GM19351 (cell line): ENCODE results near the gene PRDM16.

Source experiments
- ATAC-seq: cut with Tn5 transposase; IDR thresholded peaks from one replicate; pipeline ENCODE4 v1.9.1; 2021; ENCODE audit warnings: mild to moderate bottlenecking, moderate library complexity; ENCODE audit not compliant: unreplicated experiment

PRDM16 gene

DNA sequence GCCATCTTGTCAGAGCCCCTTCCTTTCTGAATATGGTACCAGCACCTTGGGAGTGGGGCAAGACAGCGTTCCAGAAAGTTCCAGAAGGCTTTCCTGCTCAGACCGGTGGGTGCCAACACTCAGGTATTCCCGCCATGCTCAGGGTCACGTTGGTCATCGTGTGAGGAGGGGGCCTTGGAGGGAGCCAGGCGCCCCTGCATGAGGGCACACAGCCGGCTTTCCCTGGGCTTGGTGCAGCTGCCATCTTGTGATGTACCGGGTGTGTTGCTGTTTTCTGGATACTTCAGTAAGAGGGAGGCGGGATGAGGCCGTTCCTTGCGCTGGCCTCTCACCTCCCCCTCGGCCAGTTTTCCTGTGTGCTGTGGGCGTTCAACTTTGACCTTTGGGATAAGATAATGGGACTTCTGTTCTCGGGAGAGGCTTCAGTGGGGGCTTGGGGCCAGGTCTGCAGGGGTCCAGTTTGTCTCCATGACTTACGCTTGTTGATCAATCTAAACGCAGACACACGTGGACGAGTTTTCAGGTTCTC, 69.7 kb downstream of the PRDM16 start:
- ATAC-seq: no peak

DNA sequence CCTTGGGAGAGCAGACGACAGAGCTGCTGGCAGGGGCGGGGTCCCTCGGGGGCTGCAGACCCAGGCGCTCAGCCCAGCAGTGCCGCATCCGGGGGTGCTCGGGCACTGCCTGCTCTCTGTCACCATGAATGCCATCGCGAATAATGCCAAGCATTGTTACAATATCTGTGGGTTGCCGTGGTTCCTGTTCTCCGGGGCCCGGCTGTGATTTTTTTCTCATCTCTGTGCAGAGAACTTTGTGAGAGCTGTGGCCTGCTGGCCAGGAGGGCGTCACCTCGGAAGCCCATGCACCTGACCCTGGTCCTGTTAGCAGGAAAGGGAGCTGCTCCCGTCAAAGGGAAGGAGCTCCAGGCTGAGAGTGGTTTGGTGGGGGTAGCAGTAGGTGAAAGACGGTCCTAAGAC, 70.4 kb downstream of the PRDM16 start:
- no peak for ATAC-seq

DNA sequence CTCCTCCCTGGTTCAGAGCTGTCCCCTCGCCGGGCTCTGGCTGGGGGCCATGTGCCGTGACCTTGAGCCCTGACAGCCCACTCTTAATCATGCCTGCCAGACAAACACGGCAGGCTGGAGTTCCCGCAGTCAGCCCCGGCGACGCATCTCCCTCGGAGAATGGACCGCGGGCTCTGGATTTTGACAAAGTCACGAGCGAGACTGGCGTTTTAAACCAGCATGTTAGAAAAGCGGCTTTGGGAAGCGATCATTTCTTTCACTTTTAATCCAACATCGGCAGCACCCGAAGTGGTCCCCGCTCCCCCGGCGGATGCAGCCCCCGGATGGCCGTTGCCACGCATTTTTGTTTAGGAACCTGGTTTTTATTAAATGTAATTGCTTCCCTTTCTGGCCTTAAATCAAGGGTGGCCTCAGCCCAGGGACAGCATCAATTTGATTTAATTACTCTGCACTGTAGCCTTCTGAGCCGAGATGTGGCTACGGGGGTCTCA, 70.9 kb downstream of the PRDM16 start:
- no peak for ATAC-seq

DNA sequence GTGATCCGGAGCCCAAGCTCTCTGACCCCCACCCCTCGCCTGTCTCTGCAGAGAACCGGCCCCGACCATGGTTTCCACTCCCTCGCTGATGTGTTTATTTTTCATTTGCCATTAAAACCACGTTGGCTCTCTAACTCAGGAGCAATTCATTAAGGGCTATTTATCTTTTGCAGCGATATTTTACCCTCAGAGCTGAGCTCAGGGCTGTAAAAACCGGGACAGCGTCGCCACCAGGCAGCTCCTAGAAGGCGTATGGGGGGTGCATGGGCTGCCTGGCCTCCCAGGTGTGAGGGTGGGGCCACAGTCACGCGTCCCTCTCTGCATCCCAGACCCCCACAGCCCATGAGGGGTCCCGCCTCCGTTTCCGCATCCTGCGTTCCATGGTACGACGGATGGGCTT, 71.4 kb downstream of the PRDM16 start:
- ATAC-seq: no peak

DNA sequence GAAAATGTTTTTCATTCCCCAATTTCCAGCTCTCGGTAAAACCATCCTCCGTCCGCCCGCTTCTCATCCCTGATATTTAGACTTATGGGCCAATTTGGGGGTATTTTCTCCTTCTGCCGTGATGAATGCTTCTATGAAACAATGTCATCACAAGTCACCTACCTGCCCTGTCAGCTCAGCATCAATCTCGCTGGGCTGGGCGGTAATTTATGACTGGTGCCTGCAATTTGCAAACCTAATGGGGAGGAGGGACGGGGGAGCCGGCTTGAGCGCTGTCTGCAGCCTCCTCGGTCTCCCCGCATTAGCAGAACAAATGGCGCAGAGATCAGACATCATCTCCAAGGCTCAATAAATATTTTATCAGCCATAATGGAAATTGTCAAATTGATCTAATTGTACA, 72.1 kb downstream of the PRDM16 start:
- no peak for ATAC-seq

DNA sequence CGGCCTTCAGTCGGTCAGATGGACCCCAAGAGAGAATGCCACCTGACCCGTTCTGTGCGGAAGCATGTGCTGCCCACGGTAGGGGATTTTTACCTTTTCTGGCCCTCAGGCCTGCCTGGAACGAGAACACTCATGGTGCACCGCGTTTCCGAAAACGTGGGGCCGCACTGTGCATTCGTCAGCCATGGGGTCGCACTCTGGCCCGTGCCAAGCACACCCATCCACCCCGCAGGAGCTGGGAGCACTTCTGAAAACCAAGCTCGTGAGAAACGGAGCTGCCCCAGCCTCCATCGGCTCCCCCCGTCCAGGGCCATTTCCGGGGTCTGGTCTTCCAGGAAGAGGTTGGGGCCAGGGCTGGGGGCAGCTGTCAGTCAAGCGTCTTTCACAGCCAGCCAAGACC, 72.8 kb downstream of the PRDM16 start:
- no peak for ATAC-seq

DNA sequence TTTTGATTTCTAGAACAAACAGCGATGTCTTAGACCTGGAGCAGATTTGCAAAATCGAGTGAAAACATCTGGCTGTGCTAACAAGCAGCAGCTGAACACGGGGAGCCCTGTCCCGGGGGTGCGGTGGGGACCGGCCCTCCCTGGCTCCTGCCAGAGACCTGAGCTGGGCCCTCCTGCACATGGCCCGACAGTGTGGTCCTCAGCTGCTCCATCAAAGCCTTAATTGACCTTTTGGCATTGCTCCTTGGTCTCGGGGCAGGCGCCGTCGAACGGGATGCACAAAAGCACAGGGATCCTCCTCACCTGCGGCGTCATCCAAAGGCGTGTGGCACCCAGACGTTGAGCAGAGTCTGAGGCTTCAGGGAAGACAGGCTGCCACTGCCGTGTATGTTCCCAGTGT, 73.2 kb downstream of the PRDM16 start:
- ATAC-seq: no peak

DNA sequence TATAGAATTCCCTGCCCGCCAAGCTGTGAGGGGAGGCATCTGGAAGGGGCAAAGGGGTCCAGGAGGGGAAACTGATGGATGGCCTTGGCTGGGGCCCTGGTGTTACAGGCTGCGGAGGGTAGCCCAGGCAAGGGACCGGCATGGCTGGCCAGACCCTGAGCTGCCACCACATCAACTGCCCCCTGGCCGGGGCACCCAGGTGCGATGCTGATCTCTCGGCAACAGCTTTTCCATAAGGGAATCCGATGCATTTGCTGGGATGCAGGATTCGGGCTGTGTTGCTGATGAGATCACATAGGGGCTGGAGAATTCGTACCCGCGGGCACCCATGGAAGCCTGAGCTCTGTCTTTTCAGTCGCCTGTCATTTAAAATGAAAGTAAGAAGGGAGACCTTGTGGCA, 73.7 kb downstream of the PRDM16 start:
- no peak for ATAC-seq

DNA sequence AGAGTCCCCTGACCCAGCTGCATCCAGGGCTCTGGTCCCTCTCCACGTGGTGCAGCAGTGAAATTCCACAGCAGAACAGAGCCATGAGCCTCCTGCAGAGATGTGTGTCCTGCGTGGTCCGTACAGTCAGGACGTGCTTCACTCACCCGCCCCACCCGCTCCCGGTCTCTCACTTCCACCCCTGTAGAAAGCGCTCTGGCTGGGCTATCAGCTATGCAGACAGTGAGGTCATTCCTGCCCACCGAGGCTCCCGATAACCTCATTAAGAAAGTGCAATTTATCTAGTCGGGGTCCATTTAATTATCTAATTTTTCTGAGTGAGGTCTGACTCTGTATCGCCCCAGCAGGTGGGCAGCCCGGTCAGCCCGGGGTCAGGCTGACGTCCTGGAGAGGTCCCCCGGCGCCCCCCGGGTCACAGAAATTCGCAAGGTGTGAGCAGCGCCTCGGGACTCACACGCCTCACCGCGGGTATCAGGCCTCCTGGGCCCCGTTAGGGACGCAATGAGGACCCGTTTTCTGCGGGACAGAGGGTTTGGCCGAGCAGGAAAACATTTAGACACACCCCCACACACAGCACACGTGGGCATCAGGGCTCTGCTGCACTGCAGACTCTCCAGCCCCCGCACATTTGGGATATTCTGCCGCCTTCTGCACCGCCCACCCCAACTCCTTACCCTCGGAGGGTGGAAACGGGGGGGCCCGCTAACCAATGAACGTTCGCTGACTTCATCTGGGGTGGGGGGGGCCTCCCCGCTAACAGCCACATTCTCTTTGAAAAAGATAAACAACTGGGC, 76.7 kb downstream of the PRDM16 start:
- ATAC-seq: no peak

DNA sequence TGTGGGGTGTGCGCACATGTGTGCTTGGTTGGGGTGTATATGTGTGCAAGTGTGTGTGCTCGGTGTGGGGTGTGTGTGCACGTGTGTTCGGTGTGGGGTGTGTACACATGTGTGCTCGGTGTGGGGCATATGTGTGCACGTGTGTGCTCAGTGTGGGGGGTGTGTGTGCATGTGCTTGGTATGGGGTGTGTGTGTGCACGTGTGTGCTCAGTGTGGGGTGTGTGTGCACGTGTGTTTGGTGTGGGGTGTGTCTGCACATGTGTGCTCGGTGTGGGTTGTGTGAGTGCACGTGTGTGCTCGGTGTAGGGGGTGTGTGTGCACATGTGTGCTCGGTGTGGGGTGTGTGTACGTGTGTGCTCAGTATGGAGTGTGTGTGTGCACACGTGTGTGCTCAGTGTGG, 77.5 kb downstream of the PRDM16 start:
- no peak for ATAC-seq

DNA sequence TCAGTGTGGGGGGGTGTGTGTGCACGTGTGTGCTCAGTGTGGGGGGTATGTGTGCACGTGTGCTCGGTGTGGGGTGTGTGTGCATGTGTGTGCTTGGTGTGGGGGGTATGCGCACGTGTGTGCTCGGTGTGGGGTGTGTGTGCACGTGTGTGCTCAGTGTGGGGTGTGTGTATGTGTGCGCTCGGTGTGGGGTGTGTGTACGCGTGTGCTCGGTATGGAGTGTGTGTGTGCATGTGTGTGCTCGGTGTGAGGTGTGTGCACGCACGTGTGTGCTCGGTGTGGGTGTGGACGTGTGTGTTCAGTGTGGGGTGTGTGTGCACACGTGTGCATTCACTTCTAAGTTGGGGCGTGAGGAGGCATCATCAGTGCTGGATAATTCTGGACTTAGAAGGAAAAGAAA, 77.9 kb downstream of the PRDM16 start:
- no peak for ATAC-seq

DNA sequence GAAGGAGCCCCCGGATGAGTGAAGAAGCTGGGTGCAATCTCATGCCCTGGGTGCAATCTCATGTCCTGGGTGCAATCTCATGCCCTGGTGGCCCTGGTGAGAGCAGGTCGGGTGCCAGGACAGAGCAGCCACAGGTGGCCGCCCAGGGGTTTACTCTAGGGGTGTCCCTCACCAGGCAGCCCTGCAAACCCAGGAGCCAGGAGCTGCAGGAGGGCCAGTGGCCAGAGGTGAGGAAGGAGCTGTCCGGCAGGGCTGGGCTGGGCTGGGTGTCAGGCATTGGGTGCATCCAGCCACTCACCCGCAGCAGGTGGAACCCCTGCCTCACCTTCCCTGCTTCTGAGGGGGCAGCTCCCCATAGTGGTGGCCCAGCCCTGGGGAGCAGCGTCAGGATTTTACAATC, 79.2 kb downstream of the PRDM16 start:
- no peak for ATAC-seq

DNA sequence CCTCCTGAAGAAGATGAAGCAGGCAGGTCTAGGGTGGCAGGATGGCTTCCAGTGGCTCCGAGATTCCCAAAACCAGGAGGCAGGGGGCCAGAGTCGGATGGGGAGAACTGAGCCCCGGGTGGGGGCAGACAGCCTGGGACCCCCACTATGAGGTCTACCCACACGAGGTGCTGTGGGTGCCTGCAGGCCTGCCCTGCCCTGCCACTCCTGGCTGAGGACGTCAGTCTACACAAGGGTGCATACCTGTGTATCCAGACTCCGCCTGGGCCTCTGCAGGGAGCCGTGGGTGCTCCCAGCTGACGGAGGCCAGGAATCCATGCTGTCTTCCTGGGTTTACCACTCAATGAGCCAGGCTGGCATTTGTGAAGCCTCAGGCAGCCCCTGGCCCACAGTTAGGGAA, 80.3 kb downstream of the PRDM16 start:
- no peak for ATAC-seq

DNA sequence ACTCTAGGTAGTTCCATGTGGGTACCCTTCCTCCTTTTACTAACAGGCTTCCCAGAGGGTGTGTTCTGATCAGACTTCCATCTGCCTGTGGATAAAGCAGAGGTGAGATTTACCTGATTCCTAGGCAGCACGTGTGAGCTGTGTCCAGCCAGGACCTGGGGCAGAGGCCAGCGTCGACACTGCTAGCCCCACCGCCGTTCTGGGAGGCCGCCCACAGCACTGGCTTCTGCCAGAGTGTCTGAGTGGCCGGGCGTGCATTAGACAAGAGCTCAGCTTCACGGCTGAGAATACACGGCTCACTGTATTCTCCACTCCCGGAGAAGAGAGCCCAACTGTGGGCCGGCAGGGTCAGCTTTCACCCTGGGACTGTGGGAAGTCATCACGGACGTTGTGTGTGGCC, 82.5 kb downstream of the PRDM16 start:
- ATAC-seq: no peak

DNA sequence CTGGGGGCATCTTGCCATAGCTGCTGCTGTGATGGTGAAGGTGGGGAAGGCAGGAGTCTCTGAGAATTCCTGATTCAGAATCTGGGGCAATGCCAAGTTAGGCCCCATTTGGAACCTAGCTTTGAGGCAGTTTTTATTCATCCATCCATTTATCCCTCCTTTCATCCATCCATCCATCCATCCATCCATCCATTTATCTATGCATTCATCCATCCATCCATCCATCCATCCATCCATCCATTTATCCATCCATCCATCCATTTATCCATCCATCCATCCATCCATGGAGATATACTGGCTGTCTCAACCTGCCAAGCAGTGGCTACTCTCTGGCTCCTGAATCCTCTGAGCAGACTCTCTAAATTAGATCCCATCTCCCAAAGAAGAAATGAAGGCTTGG, 83.1 kb downstream of the PRDM16 start:
- no peak for ATAC-seq

DNA sequence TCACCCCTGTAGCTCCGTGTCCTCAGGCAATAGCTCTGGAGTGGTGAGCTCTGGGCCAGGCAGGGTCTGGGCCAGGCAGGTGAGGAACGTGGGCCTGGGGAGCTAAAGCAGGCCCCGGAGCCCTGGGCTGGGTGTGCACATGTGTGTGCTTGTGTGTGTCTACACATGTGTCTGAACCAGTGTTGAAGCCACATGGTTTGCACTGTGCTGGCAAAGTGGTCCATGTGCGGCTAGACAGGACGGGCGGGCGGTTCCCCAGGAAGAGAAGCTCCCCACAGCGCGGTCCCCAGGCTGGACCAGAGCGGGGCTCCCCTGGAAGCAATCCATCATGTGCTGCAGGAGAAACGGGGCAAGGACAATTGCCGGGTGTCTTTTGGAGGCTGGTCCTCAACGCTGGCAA, 84.2 kb downstream of the PRDM16 start:
- no peak for ATAC-seq

DNA sequence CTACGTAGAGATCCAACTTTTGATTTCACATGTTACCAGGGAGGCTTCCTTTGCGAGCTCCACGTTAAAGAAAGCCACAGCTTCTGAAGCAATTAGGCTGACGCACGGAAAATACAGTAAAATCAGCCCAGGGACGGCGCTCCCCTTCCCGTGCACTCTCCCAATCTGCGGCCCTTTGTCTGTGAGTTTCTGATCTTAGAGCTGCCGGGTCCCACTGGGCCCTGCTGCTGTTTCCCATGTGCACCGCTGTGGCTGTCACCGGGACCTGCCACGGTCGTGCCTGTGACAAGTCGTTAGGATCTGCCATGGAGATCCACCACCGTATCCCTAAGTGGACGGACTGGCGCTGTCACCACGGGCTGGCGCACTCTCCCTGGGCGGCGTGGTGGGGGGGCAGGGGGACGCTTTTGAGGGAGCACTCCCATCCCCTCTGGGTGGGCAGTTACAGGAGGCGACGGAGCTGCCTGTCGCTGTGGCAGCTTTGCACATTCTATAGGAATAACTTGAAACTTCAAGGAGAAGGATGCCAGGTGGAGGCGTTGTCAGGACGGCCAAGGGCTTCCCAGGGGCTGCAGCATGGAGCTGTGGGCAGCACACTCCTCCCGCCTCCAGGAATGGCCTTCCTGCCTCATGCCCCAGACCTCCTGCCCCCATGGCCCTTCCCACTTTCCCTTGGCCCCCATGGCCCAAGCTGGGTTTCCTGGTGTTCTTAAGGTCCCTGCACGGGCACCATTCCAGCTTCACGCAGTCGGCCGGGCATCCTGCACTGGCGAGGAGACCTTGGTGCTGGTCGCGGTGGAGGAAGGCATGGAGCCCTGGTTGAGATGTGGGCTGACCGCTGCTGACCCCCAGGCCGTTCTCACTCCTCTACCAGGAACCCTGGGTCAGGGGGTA, 85.1 kb downstream of the PRDM16 start:
- ATAC-seq: no peak

DNA sequence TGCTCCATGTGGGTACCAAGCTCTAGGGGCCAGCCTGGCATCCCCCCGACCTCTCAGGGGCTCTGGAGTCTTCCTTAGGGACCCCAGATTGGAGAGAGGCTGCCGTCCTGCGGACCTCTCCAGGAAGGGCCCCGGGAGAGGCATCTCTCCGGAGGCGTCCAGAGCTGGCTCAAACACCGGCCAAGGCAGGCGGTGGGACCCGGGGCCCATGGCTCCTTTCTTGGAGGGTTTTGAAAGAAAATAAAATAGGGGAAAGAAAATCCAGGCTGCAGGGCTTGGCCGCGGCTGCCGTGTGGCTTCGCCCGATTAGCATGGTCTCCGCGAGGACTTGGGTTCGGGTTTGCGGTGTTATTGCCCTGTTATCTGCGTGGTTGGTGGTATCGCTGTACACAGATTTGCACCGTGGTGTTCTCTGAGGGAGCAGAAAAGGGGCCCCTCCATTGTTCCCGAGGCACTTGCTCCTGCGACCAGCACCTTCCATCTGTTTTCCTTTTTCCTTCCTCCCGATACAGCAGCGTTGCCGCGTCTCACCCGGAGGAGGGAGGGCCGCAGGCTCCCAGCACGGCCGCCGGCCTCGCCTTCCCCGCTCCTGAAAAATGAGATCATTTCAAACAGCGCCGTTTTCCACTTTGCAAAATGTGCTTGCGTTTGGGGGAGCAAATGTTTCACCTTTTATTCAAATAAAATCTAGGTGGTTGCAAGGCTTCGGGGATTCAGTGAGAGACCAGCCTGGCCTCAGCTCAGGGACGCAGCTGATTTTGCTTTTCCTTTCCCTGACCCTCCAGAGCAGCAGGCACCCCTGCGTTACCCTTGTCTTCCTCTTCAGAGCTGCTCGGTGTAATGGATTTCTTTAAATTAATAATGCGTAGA, 86.3 kb downstream of the PRDM16 start:
- ATAC-seq: no peak

DNA sequence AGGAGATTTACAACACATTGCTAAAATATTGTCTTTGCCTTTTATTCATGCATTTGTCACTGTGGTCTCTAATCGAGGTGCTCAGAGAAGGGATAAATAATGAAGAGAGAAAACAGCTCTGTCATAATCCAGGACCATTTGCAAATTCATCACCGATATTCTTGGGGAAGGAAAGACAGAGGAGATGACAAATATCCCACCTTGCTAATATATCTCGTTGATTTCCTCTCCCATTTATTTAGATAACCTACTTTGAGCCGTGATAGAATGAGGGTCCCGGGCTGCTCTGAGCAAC, 86.9 kb downstream of the PRDM16 start:
- no peak for ATAC-seq

DNA sequence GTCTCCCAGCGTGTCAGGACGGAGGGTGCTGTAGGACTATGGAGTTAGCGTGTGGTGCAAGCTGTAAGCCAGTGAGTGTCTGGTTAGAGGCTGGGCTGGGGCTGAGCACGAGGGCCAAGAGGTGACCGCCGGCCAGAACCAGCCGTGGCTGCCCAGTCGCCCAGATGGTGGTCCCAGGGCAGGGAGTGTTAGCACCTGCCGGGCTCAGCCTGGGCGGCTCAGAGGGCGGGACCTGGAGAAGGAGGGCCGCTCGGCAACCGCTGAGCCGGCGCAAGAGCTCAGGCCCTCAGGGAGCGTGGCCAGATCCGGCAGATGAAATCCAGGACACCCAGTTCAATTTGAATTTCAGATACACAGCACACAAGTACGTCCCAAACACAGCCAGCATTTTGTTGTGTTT, 87.9 kb downstream of the PRDM16 start:
- ATAC-seq: no peak

DNA sequence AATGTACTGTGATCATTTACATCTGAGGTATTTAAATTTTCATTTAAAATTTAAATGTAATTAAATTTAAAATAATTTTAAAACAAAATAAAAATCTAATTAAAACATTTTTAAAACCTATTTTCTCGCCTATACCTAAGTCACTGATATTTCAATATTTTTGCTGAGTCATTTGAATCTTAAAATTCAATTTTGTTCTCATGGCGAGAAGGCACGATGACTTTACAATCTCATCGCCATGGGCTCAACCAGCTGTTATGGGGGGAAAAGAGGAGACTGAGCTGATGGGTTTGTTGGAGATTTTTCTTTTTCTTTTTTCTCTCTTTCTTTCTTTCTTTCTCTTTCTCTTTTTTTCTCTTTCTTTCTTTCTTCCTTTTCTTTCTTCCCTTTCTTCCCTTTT, 89.3 kb downstream of the PRDM16 start:
- ATAC-seq: no peak
